ENCODE results near the gene PHC2.
A peak's percentile ranks its signal among the peaks of the same experiment; 100 is the strongest.

The PHC2 gene

GRCh38 chr1:33445108-33445507, 14.2 kb upstream of the PHC2 start:
- DNase-seq, result no peak

- no peak for DNase-seq
Measured at GRCh38 chr1:33443705-33444180, 12.8 kb upstream of the PHC2 start.

GRCh38 chr1:33443080-33443704, 12.3 kb upstream of the PHC2 start:
- DNase-seq, result no peak

- no peak for DNase-seq
Measured at GRCh38 chr1:33442141-33442540, 11.2 kb upstream of the PHC2 start.

- DNase-seq, result no peak
Measured at GRCh38 chr1:33441088-33441745, 10.3 kb upstream of the PHC2 start.

GRCh38 chr1:33439662-33440061, 8.8 kb upstream of the PHC2 start:
- DNase-seq, result no peak

GRCh38 chr1:33438364-33439160, 7.7 kb upstream of the PHC2 start:
- DNase-seq, result no peak

GRCh38 chr1:33436557-33437285, 5.8 kb upstream of the PHC2 start:
- no peak for DNase-seq

GRCh38 chr1:33435096-33435820, 4.4 kb upstream of the PHC2 start:
- no peak for DNase-seq

- DNase-seq, result no peak
Measured at GRCh38 chr1:33434363-33434750, 3.5 kb upstream of the PHC2 start.

- DNase-seq, result no peak
Measured at GRCh38 chr1:33433509-33434362, 2.8 kb upstream of the PHC2 start.

- peak; percentile 4 for DNase-seq
Measured at GRCh38 chr1:33429856-33430691, 821 bp downstream of the PHC2 start.

- DNase-seq, result no peak
Measured at GRCh38 chr1:33429332-33429731, 1.6 kb downstream of the PHC2 start.

GRCh38 chr1:33428661-33429060, 2.2 kb downstream of the PHC2 start:
- DNase-seq, result no peak

- no peak for DNase-seq
Measured at GRCh38 chr1:33426916-33427315, 4.0 kb downstream of the PHC2 start.

- no peak for DNase-seq
Measured at GRCh38 chr1:33425900-33426299, 5.0 kb downstream of the PHC2 start.

- DNase-seq, result no peak
Measured at GRCh38 chr1:33424610-33425009, 6.3 kb downstream of the PHC2 start.

- no peak for DNase-seq
Measured at GRCh38 chr1:33424205-33424604, 6.7 kb downstream of the PHC2 start.

- no peak for DNase-seq
Measured at GRCh38 chr1:33420870-33421775, 9.8 kb downstream of the PHC2 start.

- no peak for DNase-seq
Measured at GRCh38 chr1:33418811-33419210, 12.1 kb downstream of the PHC2 start.
